Measurements from ENCODE around the gene NBL1. TPM values are rescaled to one million over a fixed set of nuclear protein-coding genes. Genes with fewer than 3 reads are reported as not detected.

NBL1 gene, protein sequence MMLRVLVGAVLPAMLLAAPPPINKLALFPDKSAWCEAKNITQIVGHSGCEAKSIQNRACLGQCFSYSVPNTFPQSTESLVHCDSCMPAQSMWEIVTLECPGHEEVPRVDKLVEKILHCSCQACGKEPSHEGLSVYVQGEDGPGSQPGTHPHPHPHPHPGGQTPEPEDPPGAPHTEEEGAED
- total RNA-seq (2022; extraction: Qiagen RNA extraction; ENCODE audit: low read depth): 25.8 to 41.2 TPM (median 32.8 TPM) in 5 replicates

DNA sequence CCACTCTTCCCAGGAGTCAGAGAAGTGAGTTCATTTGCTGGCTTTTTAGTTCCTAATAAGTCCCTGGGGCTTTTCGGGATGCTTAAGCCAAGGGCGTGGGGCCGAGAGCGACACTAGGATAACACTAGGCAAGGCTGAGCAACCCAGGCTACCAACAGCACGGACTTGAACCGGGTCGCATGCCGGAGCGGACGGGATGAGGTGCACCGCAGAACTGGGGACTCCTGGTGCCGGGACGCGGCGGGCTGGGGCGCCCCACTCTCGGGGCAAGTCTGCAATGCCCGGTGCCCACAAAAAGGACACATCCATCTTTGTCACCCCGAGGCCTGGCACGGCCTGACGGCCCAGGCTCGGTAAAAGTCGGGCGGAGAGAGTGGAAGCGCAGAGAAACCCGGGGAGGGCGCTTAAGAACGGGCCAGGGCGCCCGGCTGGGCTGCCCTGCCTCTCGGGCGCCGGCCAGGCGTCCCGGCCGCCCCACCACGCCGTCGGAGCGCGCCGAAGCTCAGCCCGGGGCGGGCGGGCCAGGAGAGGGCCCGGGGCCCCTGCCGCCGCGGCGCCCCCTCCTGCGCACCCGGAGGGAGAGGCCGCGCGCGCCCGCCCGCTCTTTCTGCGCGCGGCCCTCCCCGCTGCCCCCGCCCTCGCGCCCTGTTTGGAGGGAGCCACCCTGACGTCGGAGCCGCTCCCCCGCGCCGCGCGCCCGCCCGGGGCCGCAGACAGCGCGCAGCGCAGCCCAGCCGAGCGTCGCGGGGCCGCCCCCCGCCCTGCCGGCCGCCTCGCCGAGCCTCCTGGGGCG is at the start of gene NBL1:
NBL1 (plus strand) TSS at position 710 of the 793 bp plus-strand sequence. CDS start 10,720 bp downstream, outside the sequence.

DNA sequence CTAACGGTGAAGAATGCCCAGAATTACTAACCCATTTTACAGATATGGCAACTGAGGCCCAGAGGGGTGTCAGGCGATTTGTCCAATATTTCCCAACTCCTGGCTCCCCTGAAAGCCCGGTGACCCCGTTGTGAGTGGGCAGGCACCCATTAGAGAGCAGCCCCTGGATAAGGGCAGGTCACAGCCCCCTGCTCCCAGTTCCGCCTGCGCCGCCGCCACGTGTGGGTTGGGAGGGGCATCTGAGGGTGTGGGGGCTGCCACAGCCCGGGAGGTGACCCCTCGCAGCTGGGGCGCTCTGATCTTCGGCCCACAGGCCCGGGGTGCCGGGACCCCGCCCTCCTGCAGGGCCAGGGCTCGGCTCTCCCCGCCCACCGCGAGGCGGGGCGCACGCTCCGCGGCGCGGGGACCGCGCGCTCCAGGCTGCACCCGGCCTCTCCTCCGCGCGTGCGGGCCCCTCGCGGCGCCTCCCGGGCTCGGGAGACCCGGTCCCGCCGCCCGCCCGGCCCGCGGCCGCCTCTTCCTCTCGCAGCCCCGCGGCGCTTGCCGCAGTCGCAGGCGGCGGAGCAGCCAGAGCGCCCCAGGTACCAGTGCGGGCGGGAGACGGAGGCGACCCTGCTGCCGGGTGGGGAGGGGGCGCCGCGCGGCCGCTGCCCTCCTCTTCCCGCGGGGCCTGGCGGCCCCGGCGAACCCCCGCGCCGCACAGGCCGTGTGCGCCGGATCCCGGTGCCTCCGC is 20.5 kb downstream of the NBL1 start, which contains the start of gene HTR6:
HTR6 (plus strand) TSS at position 423 of the 733 bp plus-strand sequence. CDS start 879 bp downstream, outside the sequence.

Other genes starting within 250 kb of the NBL1 start
- gene CAPZB, start 158.8 kb upstream of the NBL1 start, total RNA-seq (2022; extraction: Qiagen RNA extraction; ENCODE audit: low read depth): 225 to 249 TPM (median 228 TPM) in 5 replicates
- 0.13 to 0.22 TPM (median 0.14 TPM) in 4 of 5 replicates, not detected in the other for gene HTR6, start 20.6 kb downstream of the NBL1 start, total RNA-seq (2022; extraction: Qiagen RNA extraction; ENCODE audit: low read depth)
- gene TMCO4, start 155.6 kb downstream of the NBL1 start, total RNA-seq (2022; extraction: Qiagen RNA extraction; ENCODE audit: low read depth): 5.0 to 8.0 TPM (median 6.5 TPM) in 5 replicates
- gene RNF186, start 171.0 kb downstream of the NBL1 start, total RNA-seq (2022; extraction: Qiagen RNA extraction; ENCODE audit: low read depth): not detected in 5 replicates
- 2.6 to 4.0 TPM (median 2.7 TPM) in 5 replicates for gene OTUD3, start 238.1 kb downstream of the NBL1 start, total RNA-seq (2022; extraction: Qiagen RNA extraction; ENCODE audit: low read depth)